Stimulated activated CD8-positive, alpha-beta memory T cell treated with anti-CD3 and anti-CD28 coated beads, Interleukin-12 subunit alpha, Interleukin-12 subunit beta, amount 100 ng/mL, for 1 hour (primary cell): ENCODE data around the gene DQX1.
A peak's percentile ranks its signal among the peaks of the same experiment; 100 is the strongest.

Experiments
- DNase-seq: peaks from one replicate; pipeline ENCODE4 v3.0.0-alpha.2; 2020; ENCODE audit warnings: low read depth

Gene DQX1

DNA sequence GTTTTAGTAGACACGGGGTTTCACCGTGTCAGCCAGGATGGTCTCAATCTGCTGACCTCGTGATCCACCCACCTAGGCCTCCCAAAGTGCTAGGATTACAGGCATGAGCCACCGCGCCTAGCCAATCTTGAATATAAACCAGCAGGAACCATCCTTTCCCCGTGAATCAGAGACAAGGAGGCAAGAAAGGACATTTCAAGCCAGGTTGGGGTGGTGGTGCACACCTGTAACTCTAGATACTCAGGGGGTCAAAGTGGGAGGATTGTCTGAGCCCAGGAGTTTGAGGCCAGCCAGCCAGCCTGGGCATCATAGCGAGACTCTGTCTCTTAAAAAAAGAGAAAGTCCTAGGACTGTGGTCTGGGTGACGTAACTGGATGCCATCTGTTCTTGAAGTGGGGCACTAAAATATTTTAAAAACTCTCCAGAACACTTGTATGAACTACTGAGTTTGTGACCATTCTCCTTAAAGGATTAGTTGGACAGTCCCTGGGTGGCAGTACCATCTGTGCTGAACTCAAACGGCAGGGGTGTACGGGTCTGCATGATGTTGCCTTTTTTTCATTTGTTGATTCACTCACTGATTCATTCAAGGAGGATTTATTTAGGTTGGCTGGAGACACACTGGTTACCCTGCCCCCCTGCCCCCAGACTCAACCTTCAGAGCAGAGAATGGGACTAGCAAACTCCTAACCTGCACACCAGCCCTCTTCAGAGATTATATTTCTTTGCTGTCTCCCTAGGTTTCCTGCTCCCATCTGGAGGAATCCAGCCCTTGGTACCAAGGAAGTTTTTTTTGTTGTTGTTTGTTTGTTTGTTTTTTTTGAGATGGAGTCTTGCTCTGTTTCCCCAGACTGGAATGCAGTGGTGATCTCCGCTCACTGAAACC is 14.7 kb downstream of the DQX1 start:
- DNase-seq: no peak

DNA sequence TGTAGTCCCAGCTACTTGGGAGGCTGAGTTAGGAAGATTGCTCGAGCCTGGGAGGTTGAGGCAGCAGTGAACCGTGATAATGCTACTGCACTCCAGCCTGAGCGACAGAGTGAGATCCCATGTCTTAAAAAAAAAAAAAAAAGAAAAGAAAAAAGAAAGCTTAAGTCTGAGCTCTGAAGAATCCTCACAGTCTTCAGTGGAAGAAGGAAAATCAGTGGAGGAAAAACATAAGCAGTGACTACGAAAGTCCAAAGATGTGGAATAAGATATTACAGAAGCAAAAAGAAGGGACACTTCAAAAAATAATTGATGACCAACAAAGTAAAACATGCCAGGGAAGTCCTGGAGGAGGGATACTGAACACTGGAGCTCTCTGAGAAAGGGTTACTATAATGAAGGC is 15.8 kb downstream of the DQX1 start:
- DNase-seq: no peak

DNA sequence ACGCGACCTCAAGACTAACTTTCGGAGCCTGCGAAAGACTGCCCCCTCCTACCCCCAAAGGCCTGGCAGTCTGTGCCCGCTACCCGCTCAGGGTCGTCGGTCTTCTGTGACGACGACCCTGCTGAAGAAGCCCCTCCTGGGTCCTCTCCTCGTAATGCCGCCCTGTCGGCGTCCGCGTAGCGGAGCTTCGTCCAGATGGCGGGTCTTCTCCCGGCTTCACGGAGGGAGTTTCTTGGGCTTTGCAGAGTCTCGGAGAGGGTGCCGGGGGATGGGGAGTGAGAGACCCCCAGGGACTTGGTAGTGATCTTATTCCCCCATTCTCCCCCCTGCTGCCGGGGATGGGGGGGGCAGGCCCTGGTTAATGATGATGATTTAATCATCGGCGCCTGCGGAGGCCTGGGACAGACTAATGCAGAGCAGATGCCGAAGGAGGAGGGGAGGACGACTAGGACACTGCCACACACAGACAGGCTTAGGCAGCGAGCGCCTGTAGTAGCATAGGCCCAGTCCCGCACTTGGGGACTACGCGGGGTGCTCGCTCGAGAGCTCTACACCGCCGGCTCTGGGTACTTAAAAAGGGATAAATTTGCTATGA is 18.0 kb downstream of the DQX1 start:
- DNase-seq: no peak

DNA sequence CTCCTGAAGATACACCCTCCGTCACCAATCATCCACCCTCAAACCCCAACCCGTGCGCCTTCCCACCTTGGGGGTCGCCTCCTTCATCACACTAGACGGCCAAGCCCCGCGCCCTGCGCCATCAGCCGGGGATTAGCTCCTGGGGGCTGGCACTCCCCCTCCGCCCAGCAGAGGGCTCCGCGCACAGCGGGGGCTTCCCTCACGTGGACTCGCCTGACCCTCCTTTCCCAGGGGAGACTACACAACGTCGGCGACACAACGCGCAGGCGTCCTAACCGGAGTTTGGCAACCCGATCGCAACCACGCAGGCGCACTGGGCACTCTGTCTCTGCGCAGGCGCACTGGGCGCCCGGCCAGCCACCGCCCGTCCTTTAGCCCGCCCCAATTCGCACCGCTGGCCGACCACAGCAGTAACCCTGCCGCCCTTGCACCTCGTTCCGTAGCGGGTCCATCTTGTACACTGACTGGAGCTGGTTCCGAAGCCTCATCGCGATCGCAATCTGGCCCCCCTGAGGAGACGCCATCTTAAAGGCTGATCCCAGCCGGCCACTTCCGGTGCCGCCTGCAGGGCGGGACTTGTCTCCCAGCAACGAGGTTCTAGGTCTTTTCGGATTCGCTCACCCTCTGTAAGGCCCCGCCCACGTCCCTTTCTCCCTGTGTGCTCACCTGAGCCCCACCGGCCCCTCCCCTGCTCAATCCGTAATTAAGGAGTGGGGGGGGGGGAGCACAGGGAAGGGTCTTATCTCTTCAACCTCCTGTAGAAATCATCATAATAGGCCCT is 18.7 kb downstream of the DQX1 start, which contains the start of gene PCGF1:
PCGF1 (minus strand) TSS at position 551 of the 781 bp plus-strand sequence; CDS start at position 524, 27 bp downstream.
- DNase-seq: peak; percentile 98

- no peak for DNase-seq
Measured at GRCh38 chr2:74505448-74506246, 20.4 kb downstream of the DQX1 start.

- no peak for DNase-seq
Measured at GRCh38 chr2:74504591-74504990, 21.4 kb downstream of the DQX1 start.

GRCh38 chr2:74503506-74504475 is 22.2 kb downstream of the DQX1 start:
- no peak for DNase-seq

- no peak for DNase-seq
Measured at GRCh38 chr2:74502720-74503505, 23.1 kb downstream of the DQX1 start.

GRCh38 chr2:74502147-74502719 is 23.8 kb downstream of the DQX1 start:
- no peak for DNase-seq

DNA sequence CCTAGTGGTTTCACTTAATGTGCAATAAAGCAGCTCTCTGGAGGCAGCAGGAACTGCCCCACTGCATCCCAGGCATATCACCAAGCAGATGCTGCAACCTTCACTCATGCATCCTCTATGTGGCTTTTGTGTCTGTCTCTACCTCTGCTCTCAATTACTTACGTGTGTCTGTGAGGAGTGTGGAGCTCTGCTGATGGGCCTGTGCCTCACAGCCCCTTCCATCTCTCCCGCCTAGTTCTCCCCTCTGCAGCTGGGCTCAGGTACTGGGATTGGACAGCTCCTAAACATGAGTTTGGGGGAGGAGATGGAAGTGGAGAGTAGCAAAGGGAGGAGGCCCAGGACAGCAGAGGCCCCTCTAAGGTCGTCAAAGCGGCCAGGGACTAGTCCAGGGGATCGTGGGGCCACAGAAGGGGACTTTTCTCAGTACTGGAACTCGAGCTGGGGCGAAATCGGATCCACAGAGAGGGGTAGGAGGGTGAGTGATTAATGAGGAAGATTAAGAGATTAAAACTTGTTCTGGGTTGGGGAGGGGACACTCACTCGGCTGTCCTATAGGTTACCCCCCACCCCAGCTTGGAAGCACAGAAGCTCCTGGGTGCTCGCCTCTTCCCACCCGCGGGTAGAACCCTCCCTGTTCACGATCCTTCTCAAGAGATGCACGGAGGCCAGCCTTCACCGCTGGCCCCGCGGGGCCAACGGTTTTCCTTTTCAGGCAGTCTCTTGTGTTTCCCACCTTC is 24.5 kb downstream of the DQX1 start:
- no peak for DNase-seq

- DNase-seq: no peak
Measured at GRCh38 chr2:74500578-74500946, 25.5 kb downstream of the DQX1 start.

- DNase-seq: no peak
Measured at GRCh38 chr2:74499940-74500577, 26.0 kb downstream of the DQX1 start.

DNA sequence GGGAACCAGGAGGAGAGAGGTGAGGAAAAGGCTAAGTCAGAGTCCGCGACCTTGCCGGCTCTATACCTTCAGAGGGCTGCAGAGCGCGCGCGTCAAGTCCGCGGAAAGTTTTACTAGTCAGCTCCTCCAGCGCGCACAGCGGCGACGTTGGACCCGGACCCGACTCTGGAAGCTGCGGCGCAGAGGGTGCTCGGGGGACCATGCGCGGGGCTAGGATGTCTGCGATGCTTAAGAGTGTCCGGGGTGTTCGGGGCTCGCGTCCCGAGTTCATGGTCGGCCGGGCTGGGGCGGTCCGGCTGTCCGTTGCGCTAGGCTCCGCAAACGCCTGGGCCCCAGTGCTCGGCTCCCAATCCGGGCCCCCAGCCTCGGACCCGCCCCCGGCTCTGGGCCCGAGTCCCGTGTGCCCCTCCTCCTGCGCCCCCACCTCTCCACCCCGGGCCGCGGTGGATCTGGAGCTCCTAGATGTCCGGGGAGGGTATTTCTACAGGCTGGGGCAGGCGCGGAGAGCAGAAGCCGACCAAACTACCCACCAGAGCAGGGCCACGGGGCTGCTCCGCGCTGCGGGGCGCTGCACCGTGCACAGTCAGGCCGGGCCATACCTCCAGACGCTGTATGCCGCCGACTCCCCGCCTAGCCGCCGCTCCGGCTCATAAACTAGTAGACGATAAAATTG is 26.6 kb downstream of the DQX1 start, which contains the start of gene LBX2:
LBX2 (minus strand) TSS at position 337 of the 673 bp plus-strand sequence; CDS start at position 271, 66 bp downstream.
- no peak for DNase-seq

- no peak for DNase-seq
Measured at GRCh38 chr2:74498500-74499266, 27.3 kb downstream of the DQX1 start.

- no peak for DNase-seq
Measured at GRCh38 chr2:74497777-74498499, 28.1 kb downstream of the DQX1 start.
